Liver (tissue), 2 donors: Measurements from ENCODE around the gene HOXD13.

ENCODE experiments used
- FOXA1 ChIP-seq: IDR thresholded peaks from 2 replicates; pipeline ENCODE4 v1.6.1; 2016; ENCODE audit warnings: antibody characterized with exemption
- TF ChIP-seq, protein P1 (sequence below): fragments of 150-350 bp; IDR thresholded peaks from 2 replicates; pipeline ENCODE4 v1.5.1; 2017; ENCODE audit warnings: improper control_type of control experiment, low read depth, low read length; ENCODE audit not compliant: missing input control
- donor health status: healthy.

DNA sequence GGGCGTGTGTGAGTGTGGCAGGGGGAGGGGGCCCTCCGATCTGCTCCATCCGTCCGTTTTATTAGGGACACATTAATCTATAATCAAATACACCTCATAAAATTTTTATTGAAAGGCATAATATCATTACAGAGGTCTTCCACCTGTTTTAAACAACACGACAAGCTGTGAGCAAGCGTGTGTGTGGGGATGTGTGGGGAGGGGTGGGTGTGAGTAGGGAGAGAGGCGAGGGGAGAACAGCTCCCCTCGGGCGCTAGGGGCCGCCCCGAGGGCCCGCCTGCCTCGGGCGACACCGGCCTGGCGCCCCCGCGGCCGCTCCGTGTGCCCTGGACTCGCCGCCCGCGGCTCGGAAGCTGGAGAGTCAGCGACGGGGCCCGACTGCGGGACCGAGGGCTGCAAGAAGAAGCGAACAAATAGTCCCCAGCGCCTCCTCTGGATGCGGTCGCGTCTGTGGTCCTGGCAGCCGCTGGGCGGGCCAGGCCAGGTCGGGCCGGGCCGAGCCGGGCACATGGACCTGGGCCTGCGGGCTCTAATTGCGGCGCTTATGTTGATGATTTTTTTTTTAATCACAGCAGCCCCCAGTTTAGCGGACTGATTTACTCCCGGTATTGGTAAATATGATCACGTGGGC lies 29.6 kb downstream of the HOXD13 start:
- no peak for TF ChIP-seq FOXA1
- TF ChIP-seq, protein P1, sequence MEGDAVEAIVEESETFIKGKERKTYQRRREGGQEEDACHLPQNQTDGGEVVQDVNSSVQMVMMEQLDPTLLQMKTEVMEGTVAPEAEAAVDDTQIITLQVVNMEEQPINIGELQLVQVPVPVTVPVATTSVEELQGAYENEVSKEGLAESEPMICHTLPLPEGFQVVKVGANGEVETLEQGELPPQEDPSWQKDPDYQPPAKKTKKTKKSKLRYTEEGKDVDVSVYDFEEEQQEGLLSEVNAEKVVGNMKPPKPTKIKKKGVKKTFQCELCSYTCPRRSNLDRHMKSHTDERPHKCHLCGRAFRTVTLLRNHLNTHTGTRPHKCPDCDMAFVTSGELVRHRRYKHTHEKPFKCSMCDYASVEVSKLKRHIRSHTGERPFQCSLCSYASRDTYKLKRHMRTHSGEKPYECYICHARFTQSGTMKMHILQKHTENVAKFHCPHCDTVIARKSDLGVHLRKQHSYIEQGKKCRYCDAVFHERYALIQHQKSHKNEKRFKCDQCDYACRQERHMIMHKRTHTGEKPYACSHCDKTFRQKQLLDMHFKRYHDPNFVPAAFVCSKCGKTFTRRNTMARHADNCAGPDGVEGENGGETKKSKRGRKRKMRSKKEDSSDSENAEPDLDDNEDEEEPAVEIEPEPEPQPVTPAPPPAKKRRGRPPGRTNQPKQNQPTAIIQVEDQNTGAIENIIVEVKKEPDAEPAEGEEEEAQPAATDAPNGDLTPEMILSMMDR = no peak
